ENCODE measurements around the gene ENAH. TPM values are rescaled to one million over a fixed set of nuclear protein-coding genes. Genes with fewer than 3 reads are reported as not detected.

ENAH gene
- total RNA-seq, 1 experiment from 2014 or later, result 420 TPM

GRCh38 chr1:225650179-225650578 lies 2.7 kb downstream of the ENAH start:
- no peak for TF ChIP-seq CTCF (IDR thresholded peaks at IDR 0.05; ENCODE audit: unreplicated experiment)
- POLR2A ChIA-PET, result interaction anchor here (0.6 to 7.6 kb wide), 30 partner anchors 10 to 272 kb away, joined by 3 to 188 read pairs (median 4); partner anchors contain the start of gene SRP9
- Mint-ChIP-seq H3K4me1 (ENCODE audit: insufficient read depth, unreplicated experiment) (peaks cover 51% of the 10 kb centered on the region), H3K27me3 (ENCODE audit: insufficient read depth, unreplicated experiment) (no peaks in the 10 kb centered on the region), H3K4me3 (ENCODE audit: unreplicated experiment) (peak overlapping the region; percentile 99), H3K36me3 (ENCODE audit: insufficient read depth, unreplicated experiment) (peaks cover 15% of the 10 kb centered on the region), H3K27ac (ENCODE audit: low read depth, unreplicated experiment) (peak overlapping the region; percentile 94), H3K9me3 (ENCODE audit: unreplicated experiment) (no peaks in the 10 kb centered on the region)
- intact Hi-C loops (cut with micrococcal nuclease), result loop anchor here (1.0 to 2.0 kb wide), 2 partner anchors 47 to 95 kb away; no protein-coding TSS in a partner anchor
- peak; percentile 43 for DNase-seq (ENCODE audit: unreplicated experiment)
- BruUV-seq (replicated peaks), result no TSS peak
- CTCF ChIA-PET, result interaction anchor here (0.6 to 4.7 kb wide), 10 partner anchors 22 to 900 kb away, joined by 3 to 33 read pairs (median 4); partner anchors contain the start of gene SRP9

- H3K36me3 Mint-ChIP-seq (ENCODE audit: insufficient read depth, unreplicated experiment), result peaks cover 22% of the 10 kb centered on the region
- CTCF ChIA-PET, result interaction anchor here (0.7 to 0.9 kb wide), 5 partner anchors 8 to 342 kb away, joined by 3 to 4 read pairs (median 3); no protein-coding TSS in a partner anchor
- peaks cover 41% of the 10 kb centered on the region for H3K4me1 Mint-ChIP-seq (ENCODE audit: insufficient read depth, unreplicated experiment)
- no peak for DNase-seq (ENCODE audit: unreplicated experiment)
- intact Hi-C loops (cut with micrococcal nuclease), result no loop called here
- H3K27me3 Mint-ChIP-seq (ENCODE audit: insufficient read depth, unreplicated experiment), result no peaks in the 10 kb centered on the region
- no peak for TF ChIP-seq CTCF (IDR thresholded peaks at IDR 0.05; ENCODE audit: unreplicated experiment)
- H3K27ac Mint-ChIP-seq (ENCODE audit: low read depth, unreplicated experiment), result peak overlapping the region; percentile 44
- no peaks in the 10 kb centered on the region for H3K9me3 Mint-ChIP-seq (ENCODE audit: unreplicated experiment)
- POLR2A ChIA-PET, result interaction anchor here (0.6 to 1.9 kb wide), 9 partner anchors 9 to 134 kb away, joined by 3 to 9 read pairs (median 5); no protein-coding TSS in a partner anchor
- H3K4me3 Mint-ChIP-seq (ENCODE audit: unreplicated experiment), result no peak overlapping the region
- BruUV-seq (replicated peaks), result no TSS peak
These were observed 7.6 kb downstream of the ENAH start for GRCh38 chr1:225645194-225645895.

- no peak for DNase-seq (ENCODE audit: unreplicated experiment)
- Mint-ChIP-seq H3K36me3 (ENCODE audit: insufficient read depth, unreplicated experiment) (peaks cover 22% of the 10 kb centered on the region), H3K27ac (ENCODE audit: low read depth, unreplicated experiment) (no peak overlapping the region), H3K9me3 (ENCODE audit: unreplicated experiment) (no peaks in the 10 kb centered on the region), H3K4me1 (ENCODE audit: insufficient read depth, unreplicated experiment) (peaks cover 36% of the 10 kb centered on the region), H3K27me3 (ENCODE audit: insufficient read depth, unreplicated experiment) (no peaks in the 10 kb centered on the region), H3K4me3 (ENCODE audit: unreplicated experiment) (no peak overlapping the region)
- intact Hi-C loops (cut with micrococcal nuclease), result no loop called here
- ChIA-PET POLR2A (interaction anchor here (0.7 to 1.9 kb wide), 5 partner anchors 9 to 92 kb away, joined by 3 to 9 read pairs (median 5); no protein-coding TSS in a partner anchor), CTCF (interaction anchor here (0.6 to 1.3 kb wide), 3 partner anchors 11 to 103 kb away, joined by 3 to 4 read pairs (median 4); no protein-coding TSS in a partner anchor)
- TF ChIP-seq CTCF (IDR thresholded peaks at IDR 0.05; ENCODE audit: unreplicated experiment), result no peak
- no TSS peak for BruUV-seq (replicated peaks)
These were observed 8.3 kb downstream of the ENAH start for GRCh38 chr1:225644666-225645065.

GRCh38 chr1:225642177-225642576 lies 10.7 kb downstream of the ENAH start:
- POLR2A ChIA-PET, result interaction anchor here (0.7 to 8.7 kb wide), 6 partner anchors 10 to 85 kb away, joined by 3 to 50 read pairs (median 4); partner anchors contain the start of gene ENAH
- CTCF ChIA-PET, result interaction anchor here (0.6 to 2.0 kb wide), 11 partner anchors 15 to 150 kb away, joined by 3 to 7 read pairs (median 4); partner anchors contain the start of gene SRP9
- peaks cover 17% of the 10 kb centered on the region for H3K4me1 Mint-ChIP-seq (ENCODE audit: insufficient read depth, unreplicated experiment)
- no peak for TF ChIP-seq CTCF (IDR thresholded peaks at IDR 0.05; ENCODE audit: unreplicated experiment)
- H3K27me3 Mint-ChIP-seq (ENCODE audit: insufficient read depth, unreplicated experiment), result no peaks in the 10 kb centered on the region
- no TSS peak for BruUV-seq (replicated peaks)
- intact Hi-C loops (cut with micrococcal nuclease), result no loop called here
- DNase-seq (ENCODE audit: unreplicated experiment), result no peak
- no peak overlapping the region for H3K27ac Mint-ChIP-seq (ENCODE audit: low read depth, unreplicated experiment)
- H3K36me3 Mint-ChIP-seq (ENCODE audit: insufficient read depth, unreplicated experiment), result peaks cover 34% of the 10 kb centered on the region
- H3K4me3 Mint-ChIP-seq (ENCODE audit: unreplicated experiment), result no peak overlapping the region
- no peaks in the 10 kb centered on the region for H3K9me3 Mint-ChIP-seq (ENCODE audit: unreplicated experiment)

Data from MCF 10A (cell line).